Neutrophil (primary cell): Measurements from ENCODE around the gene NOVA2.
A peak's percentile ranks its signal among the peaks of the same experiment; 100 is the strongest.

Experiments
- H3K27ac ChIP-seq: fragments of 200-600 bp; sonication (generic); 2 replicates; pipeline ENCODE4 v1.5.1; 2016; ENCODE audit warnings: mild to moderate bottlenecking, moderate library complexity
- H3K27me3 ChIP-seq: fragments of 200-600 bp; sonication (generic); 2 replicates; pipeline ENCODE4 v1.6.0; 2016; ENCODE audit warnings: mild to moderate bottlenecking
- H3K36me3 ChIP-seq: fragments of 200-600 bp; sonication (generic); 2 replicates; pipeline ENCODE4 v1.5.1; 2017
- H3K4me1 ChIP-seq, 2 experiments: fragments of 200-600 bp in 1 of 2; sonication (generic) in 1 of 2; 1 replicate in 1 of 2; 2 replicates in 1 of 2; pipeline versions ENCODE4 v1.5.1 to v1.6.1; 2013 to 2016; ENCODE audit warnings: low read depth in 1 of 2, low read length in 1 of 2, mild to moderate bottlenecking in 1 of 2, moderate library complexity in 1 of 2; ENCODE audit not compliant: control insufficient read depth in 1 of 2, insufficient read depth in 1 of 2
- H3K4me3 ChIP-seq, 2 experiments: fragments of 200-600 bp in 1 of 2; sonication (generic) in 1 of 2; 1 replicate in 1 of 2; 2 replicates in 1 of 2; pipeline ENCODE4 v1.5.1; 2013 to 2016; ENCODE audit warnings: low read depth in 1 of 2, low read length in 1 of 2, mild to moderate bottlenecking in 1 of 2, moderate library complexity in 1 of 2
- H3K9me3 ChIP-seq: fragments of 200-600 bp; sonication (generic); 2 replicates; pipeline ENCODE4 v1.5.1; 2016
- CTCF ChIP-seq: fragments of 200-600 bp; sonication (generic); IDR thresholded peaks from 2 replicates; pipeline ENCODE4 v1.5.1; 2016; ENCODE audit warnings: antibody characterized with exemption

The NOVA2 gene

DNA sequence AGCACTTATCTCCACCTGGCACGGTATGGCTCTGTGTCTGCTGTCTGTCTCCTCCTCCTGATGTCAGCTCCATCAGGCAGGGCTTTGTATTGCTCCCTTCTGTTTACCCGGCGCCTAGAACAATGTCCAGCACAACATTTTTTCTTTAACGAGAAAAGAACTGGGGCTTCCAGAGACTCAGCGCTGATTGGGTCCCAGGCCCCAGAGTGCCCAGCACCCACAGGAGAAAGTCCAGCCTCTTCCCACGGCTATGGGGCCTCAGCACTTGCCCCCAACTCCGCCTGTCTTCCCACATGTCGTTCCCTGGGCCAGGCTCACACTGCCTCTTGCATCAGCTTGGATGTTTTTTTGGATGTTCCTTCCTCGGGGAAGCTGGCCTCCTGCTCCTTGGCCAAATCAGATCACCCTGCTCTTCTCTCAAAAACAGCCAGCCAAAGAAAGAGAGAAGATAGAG is 78.1 kb downstream of the NOVA2 start:
- Histone ChIP-seq H3K4me1 (no peaks in the 10 kb centered on the region), H3K36me3 (peaks cover 43% of the 10 kb centered on the region), H3K4me3 (no peak overlapping the region), H3K27me3 (no peaks in the 10 kb centered on the region), H3K9me3 (no peaks in the 10 kb centered on the region), H3K27ac (no peak overlapping the region)
- TF ChIP-seq CTCF, result no peak

DNA sequence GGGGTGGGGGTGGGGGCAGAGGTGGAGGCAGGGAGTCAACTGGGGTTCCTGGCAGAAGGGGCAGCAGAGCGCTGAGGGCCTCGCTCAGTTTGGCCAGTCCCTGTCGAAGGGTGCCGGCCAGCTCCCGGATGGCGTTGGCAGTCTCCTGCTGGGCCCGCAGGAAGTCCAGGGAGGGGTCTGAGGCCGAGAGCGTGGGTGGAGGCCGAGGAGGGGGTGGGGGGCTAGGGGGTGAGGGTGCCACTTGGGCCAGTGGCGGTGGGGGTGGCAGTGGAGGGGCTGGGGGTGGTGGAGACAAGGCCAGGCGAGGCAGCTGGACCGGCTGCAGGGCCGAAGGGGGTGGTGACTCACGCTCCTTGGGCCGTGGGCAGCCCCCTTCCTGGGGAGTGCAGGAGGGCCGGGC is 82.8 kb downstream of the NOVA2 start:
- H3K27me3 ChIP-seq, result no peaks in the 10 kb centered on the region
- no peak overlapping the region for H3K27ac ChIP-seq
- H3K4me3 ChIP-seq, result no peak overlapping the region
- no peak for TF ChIP-seq CTCF
- H3K36me3 ChIP-seq, result peaks cover 26% of the 10 kb centered on the region
- no peaks in the 10 kb centered on the region for H3K9me3 ChIP-seq
- H3K4me1 ChIP-seq, result peaks cover 5 to 10% of the 10 kb centered on the region in 2 experiments

DNA sequence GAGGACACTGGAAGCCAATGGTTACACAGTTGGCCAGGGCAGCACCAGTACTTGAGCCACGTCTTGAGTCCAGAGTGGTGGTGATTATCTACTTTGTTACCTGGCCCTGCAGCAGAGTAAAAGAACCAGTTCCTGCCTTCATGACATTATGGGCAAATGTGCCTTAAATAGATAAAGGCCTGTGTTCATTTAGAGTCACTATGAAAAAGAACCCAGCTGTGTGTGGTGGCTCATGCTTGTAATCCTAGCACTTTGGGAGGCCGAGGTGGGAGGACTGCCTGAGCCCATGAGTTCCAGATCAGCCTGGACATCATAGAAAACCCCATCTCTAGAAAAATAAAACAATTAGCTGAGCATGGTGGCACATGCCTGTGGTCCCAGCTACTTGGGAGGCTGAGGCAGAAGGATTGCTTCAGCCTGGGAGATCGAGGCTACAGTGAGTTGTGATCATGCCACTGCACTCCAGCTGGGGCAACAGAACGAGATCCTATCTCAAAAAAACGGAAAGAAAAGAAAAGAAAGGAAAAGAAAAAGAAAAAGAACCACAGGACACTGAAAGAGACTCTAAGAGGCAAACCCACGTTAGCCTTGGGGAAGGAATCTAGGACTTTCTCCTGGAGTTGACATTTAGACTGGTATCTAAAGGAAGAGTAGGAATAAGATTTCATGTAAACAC is 84.3 kb downstream of the NOVA2 start:
- Histone ChIP-seq H3K27ac (no peak overlapping the region), H3K4me3 (no peak overlapping the region)
- TF ChIP-seq CTCF, result no peak

GRCh38 chr19:45887200-45887710 is 86.4 kb downstream of the NOVA2 start:
- H3K27me3 ChIP-seq, result peaks cover 11% of the 10 kb centered on the region
- TF ChIP-seq CTCF, result no peak
- peak overlapping the region; percentile 90 for H3K27ac ChIP-seq
- peak overlapping the region; percentile 76 to 83 for H3K4me3 ChIP-seq
- H3K9me3 ChIP-seq, result no peaks in the 10 kb centered on the region
- H3K36me3 ChIP-seq, result peaks cover 18% of the 10 kb centered on the region
- peaks cover 26 to 42% of the 10 kb centered on the region in 2 experiments for H3K4me1 ChIP-seq

More for the DNA sequence above, 84.3 kb downstream of the NOVA2 start:
- Histone ChIP-seq H3K9me3 (no peaks in the 10 kb centered on the region), H3K27me3 (no peaks in the 10 kb centered on the region), H3K36me3 (peaks cover 15% of the 10 kb centered on the region), H3K4me1 (peaks cover 15 to 24% of the 10 kb centered on the region in 2 experiments)

DNA sequence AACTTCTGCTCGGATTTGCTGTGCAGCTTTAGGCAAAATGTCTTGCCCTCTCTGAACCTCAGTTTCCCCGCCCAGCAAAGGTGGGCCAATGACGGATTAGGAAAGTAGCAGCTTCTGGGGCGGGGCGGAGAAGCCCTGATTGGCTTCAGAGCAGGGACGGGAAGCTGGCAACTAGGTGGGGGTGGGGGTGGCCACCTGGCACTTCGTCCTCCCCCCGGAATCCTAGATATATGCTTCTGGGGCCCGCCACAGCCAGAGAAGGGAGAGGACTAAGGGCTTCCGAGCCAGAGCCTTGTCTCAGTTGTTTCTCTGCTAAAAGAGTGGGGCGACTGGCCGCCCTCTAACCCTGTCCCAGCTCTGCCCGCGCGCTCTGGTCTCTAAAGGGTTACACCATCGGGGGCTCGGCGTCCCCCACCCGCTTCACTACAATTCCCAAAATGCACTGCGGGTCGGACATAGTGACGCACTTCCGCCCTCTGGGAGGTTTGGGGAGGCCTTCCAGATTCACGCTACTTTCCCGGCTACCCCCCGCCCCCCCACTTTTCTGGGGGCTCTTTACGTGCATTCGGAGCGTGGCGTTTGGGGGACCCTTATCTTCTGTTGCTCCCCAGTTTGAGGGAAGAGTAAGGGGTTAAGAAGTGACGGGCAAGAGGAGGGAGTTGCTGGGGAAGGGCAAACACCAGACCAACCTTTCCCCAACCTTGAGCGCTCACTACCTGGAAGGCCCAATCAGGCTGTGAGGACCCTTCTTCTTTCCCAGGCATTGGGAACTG is 87.1 kb downstream of the NOVA2 start:
- Histone ChIP-seq H3K27me3 (peaks cover 16% of the 10 kb centered on the region), H3K4me1 (peaks cover 26 to 42% of the 10 kb centered on the region in 2 experiments), H3K9me3 (no peaks in the 10 kb centered on the region), H3K4me3 (peak overlapping the region; percentile 76 to 83), H3K27ac (peak overlapping the region; percentile 90), H3K36me3 (peaks cover 18% of the 10 kb centered on the region)
- TF ChIP-seq CTCF, result no peak
